Endothelial cell of umbilical vein (primary cell): Measurements from ENCODE around the gene ADAT1.

Experiments used
- CTCF ChIP-seq, 2 donors: IDR thresholded peaks; 1 replicate in 1 of 2; 2 replicates in 1 of 2; pipeline ENCODE4 v1.5.1; 2011; ENCODE audit warnings: low read length in 2 of 2, mild to moderate bottlenecking in 2 of 2, moderate library complexity in 2 of 2, control low read depth in 1 of 2, inconsistent platforms in 1 of 2, low read depth in 1 of 2; ENCODE audit not compliant: insufficient read depth in 1 of 2; ENCODE audit errors: extremely low read depth in 1 of 2
- MAX ChIP-seq: IDR thresholded peaks from 2 replicates; pipeline ENCODE4 v1.6.1; 2011; ENCODE audit not compliant: insufficient read depth, insufficient read length

DNA sequence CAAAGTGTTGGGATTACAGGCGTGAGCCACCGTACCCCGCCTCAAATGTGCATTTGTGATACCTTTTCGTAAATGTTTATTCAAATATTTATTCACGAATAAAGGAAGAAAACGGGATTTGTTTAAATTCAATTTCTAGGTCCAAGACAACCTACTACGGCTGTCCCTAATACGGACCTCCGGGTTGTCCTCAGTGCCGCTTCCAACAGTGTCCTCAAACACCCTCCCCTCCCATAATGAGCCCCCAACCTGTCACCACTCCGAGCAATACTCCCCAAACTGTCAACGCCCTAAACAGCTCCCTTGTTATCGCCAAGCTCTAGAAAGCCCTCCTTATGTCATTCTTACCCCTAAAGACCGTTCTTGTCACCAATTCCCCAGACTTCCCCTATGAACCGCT is 57.4 kb downstream of the ADAT1 start:
- TF ChIP-seq CTCF (IDR thresholded peaks at IDR 0.05; ENCODE audit: extremely low read depth in 1 of 2, insufficient read depth in 1 of 2, low read depth in 1 of 2, low read length in 2 of 2), result no peak
- no peak for TF ChIP-seq MAX
